Colonic mucosa (tissue), 4 donors: ENCODE measurements around the gene AUTS2. TPM values are rescaled to one million over a fixed set of nuclear protein-coding genes. Genes with fewer than 3 reads are reported as not detected.

Source experiments
- DNase-seq: peaks from one replicate; pipeline ENCODE4 v3.0.0-alpha.2; 2020
- H3K27ac ChIP-seq: fragments of 200-600 bp; one replicate; pipeline ENCODE4 v1.8.0; 2021
- H3K27me3 ChIP-seq: fragments of 200-600 bp; one replicate; pipeline ENCODE4 v1.8.0; 2021
- H3K36me3 ChIP-seq: fragments of 200-600 bp; one replicate; pipeline ENCODE4 v1.8.0; 2021
- H3K4me1 ChIP-seq: fragments of 200-600 bp; one replicate; pipeline ENCODE4 v1.8.0; 2021; ENCODE audit warnings: mild to moderate bottlenecking
- H3K4me3 ChIP-seq: fragments of 200-600 bp; one replicate; pipeline ENCODE4 v1.8.0; 2021
- H3K9ac ChIP-seq, 2 donors: one replicate each; pipeline ENCODE4 v1.7.0; 2013; ENCODE audit warnings: control low read depth in 2 of 2, low read depth in 2 of 2, low read length in 2 of 2
- H3K9me3 ChIP-seq: fragments of 200-600 bp; one replicate; pipeline ENCODE4 v1.8.0; 2021
- intact Hi-C: fragments of 100-400 bp; cut with DNase I; formaldehyde crosslinking; loops from one replicate; pipeline ENCODE4 v1.14.1; 2022
- total RNA-seq, 2 donors: library from RNA; stranded (reverse); fragmentation: NEBNext Ultra II Directional in 1 of 2; extraction: Animal tissue kit (Norgen Biotek cat#: 25700) in 1 of 2; gene quantifications; one replicate each; pipeline ENCODE4 v1.2.1, GENCODE V29; 2021
- TF ChIP-seq, protein P1 (sequence below): fragments of 200-600 bp; IDR thresholded peaks from one replicate; pipeline ENCODE4 v1.8.0; 2022; ENCODE audit warnings: antibody characterized with exemption, mild to moderate bottlenecking
- donor health status: healthy.
- donor health status: DM: no; HTN: no; CAD: no.
- donor health status: DM: no; HTN: no; CAD: no.

AUTS2 gene
- total RNA-seq, 2 donors from 2014 or later = 39.8 to 42.3 TPM

GRCh38 chr7:69605070-69605469 is 6.8 kb downstream of the AUTS2 start:
- H3K9ac ChIP-seq = no peak overlapping the region
- H3K27ac ChIP-seq = no peak overlapping the region
- no peaks in the 10 kb centered on the region for H3K4me1 ChIP-seq
- no peaks in the 10 kb centered on the region for H3K9me3 ChIP-seq
- no peak for DNase-seq
- no peak overlapping the region for H3K4me3 ChIP-seq
- peaks cover under 1% of the 10 kb centered on the region for H3K27me3 ChIP-seq
- TF ChIP-seq, protein P1, sequence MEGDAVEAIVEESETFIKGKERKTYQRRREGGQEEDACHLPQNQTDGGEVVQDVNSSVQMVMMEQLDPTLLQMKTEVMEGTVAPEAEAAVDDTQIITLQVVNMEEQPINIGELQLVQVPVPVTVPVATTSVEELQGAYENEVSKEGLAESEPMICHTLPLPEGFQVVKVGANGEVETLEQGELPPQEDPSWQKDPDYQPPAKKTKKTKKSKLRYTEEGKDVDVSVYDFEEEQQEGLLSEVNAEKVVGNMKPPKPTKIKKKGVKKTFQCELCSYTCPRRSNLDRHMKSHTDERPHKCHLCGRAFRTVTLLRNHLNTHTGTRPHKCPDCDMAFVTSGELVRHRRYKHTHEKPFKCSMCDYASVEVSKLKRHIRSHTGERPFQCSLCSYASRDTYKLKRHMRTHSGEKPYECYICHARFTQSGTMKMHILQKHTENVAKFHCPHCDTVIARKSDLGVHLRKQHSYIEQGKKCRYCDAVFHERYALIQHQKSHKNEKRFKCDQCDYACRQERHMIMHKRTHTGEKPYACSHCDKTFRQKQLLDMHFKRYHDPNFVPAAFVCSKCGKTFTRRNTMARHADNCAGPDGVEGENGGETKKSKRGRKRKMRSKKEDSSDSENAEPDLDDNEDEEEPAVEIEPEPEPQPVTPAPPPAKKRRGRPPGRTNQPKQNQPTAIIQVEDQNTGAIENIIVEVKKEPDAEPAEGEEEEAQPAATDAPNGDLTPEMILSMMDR = no peak
- intact Hi-C loops = no loop called here
- no peaks in the 10 kb centered on the region for H3K36me3 ChIP-seq

GRCh38 chr7:69605546-69605945 is 7.3 kb downstream of the AUTS2 start:
- no peak overlapping the region for H3K4me3 ChIP-seq
- no peaks in the 10 kb centered on the region for H3K9me3 ChIP-seq
- DNase-seq = no peak
- H3K27me3 ChIP-seq = no peaks in the 10 kb centered on the region
- intact Hi-C loops = no loop called here
- H3K4me1 ChIP-seq = no peaks in the 10 kb centered on the region
- no peak overlapping the region for H3K9ac ChIP-seq
- TF ChIP-seq, protein P1 = no peak
- H3K36me3 ChIP-seq = no peaks in the 10 kb centered on the region
- no peak overlapping the region for H3K27ac ChIP-seq

DNA sequence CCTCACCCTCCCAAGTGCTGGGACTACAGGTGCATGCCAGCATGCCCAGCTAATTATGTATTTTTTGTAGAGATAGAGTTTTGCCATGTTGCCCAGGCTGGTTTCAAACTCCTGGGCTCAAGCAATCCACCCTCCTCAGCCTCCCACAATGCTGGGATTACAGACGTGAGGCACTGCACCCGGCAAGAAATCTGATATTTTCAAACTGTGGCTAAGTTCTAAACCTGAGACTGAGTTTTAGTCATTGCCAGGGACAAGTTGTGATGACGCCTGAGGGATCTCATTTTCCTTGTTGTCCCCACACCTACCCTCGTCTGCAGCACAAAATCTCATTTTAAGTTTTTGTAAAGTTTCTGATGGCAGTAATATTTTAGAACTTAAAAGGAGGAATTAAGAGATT is 9.8 kb downstream of the AUTS2 start:
- Histone ChIP-seq H3K27me3 (no peaks in the 10 kb centered on the region), H3K9me3 (no peaks in the 10 kb centered on the region), H3K27ac (no peak overlapping the region), H3K36me3 (no peaks in the 10 kb centered on the region), H3K9ac (no peak overlapping the region), H3K4me3 (no peak overlapping the region), H3K4me1 (no peaks in the 10 kb centered on the region)
- intact Hi-C loops = no loop called here
- TF ChIP-seq, protein P1 = no peak
- DNase-seq = no peak

- TF ChIP-seq, protein P1 = no peak
- no peak for DNase-seq
- H3K9me3 ChIP-seq = no peaks in the 10 kb centered on the region
Observed at GRCh38 chr7:69608878-69609277, 10.6 kb downstream of the AUTS2 start.

GRCh38 chr7:69609541-69610373 is 11.5 kb downstream of the AUTS2 start:
- no peaks in the 10 kb centered on the region for H3K36me3 ChIP-seq

More at GRCh38 chr7:69608878-69609277, 10.6 kb downstream of the AUTS2 start:
- no peaks in the 10 kb centered on the region for H3K4me1 ChIP-seq
- H3K9ac ChIP-seq = no peak overlapping the region
- H3K27me3 ChIP-seq = no peaks in the 10 kb centered on the region
- H3K4me3 ChIP-seq = no peak overlapping the region
- H3K36me3 ChIP-seq = no peaks in the 10 kb centered on the region
- intact Hi-C loops = no loop called here
- H3K27ac ChIP-seq = no peak overlapping the region

More at GRCh38 chr7:69609541-69610373, 11.5 kb downstream of the AUTS2 start:
- H3K9ac ChIP-seq = no peak overlapping the region
- H3K4me3 ChIP-seq = no peak overlapping the region
- DNase-seq = no peak
- no peaks in the 10 kb centered on the region for H3K4me1 ChIP-seq
- H3K27me3 ChIP-seq = no peaks in the 10 kb centered on the region
- intact Hi-C loops = no loop called here
- TF ChIP-seq, protein P1 = no peak
- no peak overlapping the region for H3K27ac ChIP-seq
- no peaks in the 10 kb centered on the region for H3K9me3 ChIP-seq
